Posterior vena cava (tissue), 2 donors: ENCODE measurements around the gene CERT1. TPM values are rescaled to one million over a fixed set of nuclear protein-coding genes. Genes with fewer than 3 reads are reported as not detected.
"Not testable (repeated sequence)": the region's sequence is repeated elsewhere in the genome, so short reads cannot be mapped to it uniquely, and the experiment has no call there.

Experiments used
- DNase-seq: peaks from one replicate; pipeline ENCODE4 v3.0.0-alpha.2; 2020; ENCODE audit warnings: low spot score
- intact Hi-C, 2 donors: fragments of 100-400 bp; cut with DNase I; formaldehyde crosslinking; loops; one replicate each; pipeline versions ENCODE4 v1.14.1 to v1.14.2; 2022 to 2023
- total RNA-seq, 2 donors: library from RNA; stranded (reverse); fragmentation: NEBNext Ultra II Directional; extraction: Animal tissue kit (Norgen Biotek cat#: 25700); gene quantifications; one replicate each; pipeline ENCODE4 v1.2.1, GENCODE V29; 2021
- donor health status: DM: yes; HTN: yes; CAD: no.
- donor health status: DM: yes; HTN: yes; CAD: no.

CERT1 gene
- total RNA-seq, 2 donors from 2014 or later, result 31.0 to 38.6 TPM

GRCh38 chr5:75525344-75525743 lies 13.9 kb upstream of the CERT1 start:
- no peak for DNase-seq
- intact Hi-C loops, result no loop called here

GRCh38 chr5:75524591-75524990 lies 13.2 kb upstream of the CERT1 start:
- intact Hi-C loops, result no loop called here
- DNase-seq, result no peak

GRCh38 chr5:75524071-75524470 lies 12.6 kb upstream of the CERT1 start:
- no peak for DNase-seq
- intact Hi-C loops, result no loop called here

DNA sequence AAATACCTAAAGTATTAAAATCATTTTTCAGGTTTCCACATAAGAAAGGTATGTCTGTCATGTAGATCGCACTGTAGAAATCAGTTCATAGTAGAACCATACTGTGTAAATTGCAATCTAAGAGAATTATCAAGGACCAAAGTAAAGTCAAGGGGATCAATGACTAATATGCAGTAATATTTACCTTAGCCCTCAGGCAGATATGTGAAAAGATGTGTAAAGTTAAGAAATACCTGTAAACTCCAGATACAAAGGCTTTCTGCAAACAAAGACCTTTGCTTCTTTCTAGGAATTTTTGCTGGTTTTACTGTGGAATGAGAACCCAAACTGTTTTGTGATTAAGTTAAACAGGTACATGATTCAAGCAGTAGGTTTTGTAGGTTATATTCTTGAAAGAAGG lies 11.8 kb upstream of the CERT1 start:
- intact Hi-C loops, result no loop called here
- no peak for DNase-seq

GRCh38 chr5:75522542-75522941 lies 11.1 kb upstream of the CERT1 start:
- no peak for DNase-seq
- intact Hi-C loops, result no loop called here

GRCh38 chr5:75522025-75522424 lies 10.6 kb upstream of the CERT1 start:
- DNase-seq, result no peak
- intact Hi-C loops, result no loop called here

- no peak for DNase-seq
- intact Hi-C loops, result no loop called here
Measured at GRCh38 chr5:75521195-75521594, 9.8 kb upstream of the CERT1 start.

- no peak for DNase-seq
- intact Hi-C loops, result no loop called here
Measured at GRCh38 chr5:75519761-75520160, 8.3 kb upstream of the CERT1 start.

DNA sequence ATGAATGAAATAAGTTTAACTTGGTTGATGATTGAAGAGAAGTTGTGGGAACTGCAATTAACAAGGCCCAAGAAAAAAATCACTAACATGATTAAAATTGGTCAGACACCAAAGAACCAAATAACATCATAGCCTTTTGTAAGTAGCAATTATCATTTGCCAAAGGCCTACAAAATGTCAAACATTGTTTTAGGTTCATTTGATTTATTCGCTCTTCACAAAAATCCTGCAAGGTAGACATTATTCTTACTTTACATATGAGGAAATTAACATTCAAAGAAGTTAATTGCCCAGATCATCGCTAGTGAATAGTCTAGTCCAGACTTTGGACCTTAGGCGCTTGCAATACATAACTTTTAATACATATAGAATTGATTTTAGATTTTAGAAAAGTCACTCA lies 2.9 kb upstream of the CERT1 start:
- intact Hi-C loops, result no loop called here
- no peak for DNase-seq

GRCh38 chr5:75513841-75514240 lies 2.4 kb upstream of the CERT1 start:
- intact Hi-C loops, result no loop called here
- no peak for DNase-seq

DNA sequence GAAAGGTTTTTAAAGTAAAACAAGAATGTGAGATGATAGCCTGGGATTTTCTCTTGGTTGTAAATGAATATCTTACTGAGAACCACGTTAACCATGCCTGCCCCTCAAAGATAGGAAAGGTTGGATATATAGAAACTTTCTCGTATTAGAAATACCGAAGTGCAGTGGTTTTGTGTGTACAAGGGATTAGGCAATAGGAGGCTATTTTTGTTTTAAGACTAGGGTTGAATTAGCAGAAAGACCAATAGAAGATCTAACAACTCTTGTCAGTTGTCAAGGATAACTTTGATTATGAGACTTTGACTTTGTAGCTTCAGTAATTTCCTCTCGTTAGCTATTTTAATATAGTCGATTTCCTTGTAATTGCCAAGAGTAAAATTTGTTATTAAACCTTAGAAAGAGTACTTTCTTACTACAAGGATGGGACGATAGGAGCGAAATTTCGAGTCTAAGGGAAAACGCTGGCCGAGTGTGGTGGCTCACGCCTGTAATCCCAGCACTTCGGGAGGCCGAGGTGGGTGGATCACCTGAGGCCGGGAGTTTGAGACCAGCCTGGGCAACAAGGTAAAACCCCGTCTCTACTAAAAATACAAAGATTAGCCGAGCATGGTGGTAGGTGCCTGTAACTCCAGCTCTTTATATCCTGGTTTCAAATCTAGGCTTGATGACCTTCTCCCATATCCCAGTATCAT lies 1.1 kb upstream of the CERT1 start:
- no peak for DNase-seq
- intact Hi-C loops, result no loop called here

DNA sequence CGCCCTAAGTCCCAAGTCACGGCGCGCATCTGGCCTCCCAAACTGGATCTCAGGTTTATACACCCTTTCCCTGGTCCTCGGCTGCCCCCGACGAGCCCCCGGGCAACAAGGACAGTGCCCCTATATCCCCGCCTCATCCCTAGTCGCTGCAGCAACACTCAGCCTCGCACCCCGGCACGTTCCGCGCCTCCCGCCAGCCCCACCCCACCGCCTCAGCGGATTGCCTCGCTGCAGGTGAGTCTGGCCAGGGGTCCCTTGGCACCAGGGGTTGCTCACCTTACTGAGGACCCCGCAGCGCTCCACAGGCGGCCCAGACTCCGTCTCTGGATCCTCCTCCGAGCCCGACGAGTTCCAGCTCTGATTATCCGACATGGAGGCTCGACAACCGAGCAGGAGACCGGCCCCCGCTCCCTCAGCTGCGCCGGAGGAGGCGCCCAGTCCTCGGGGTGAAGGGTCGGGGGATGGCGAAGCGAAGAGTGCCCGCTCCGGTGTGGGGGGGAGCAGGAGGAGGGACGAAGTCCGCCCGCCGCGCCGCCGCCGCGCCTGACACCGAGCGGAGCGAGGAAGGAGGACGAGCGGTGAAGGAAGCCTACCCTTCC lies 494 bp downstream of the CERT1 start:
- intact Hi-C loops, result no loop called here
- DNase-seq, result peak; percentile 86

DNA sequence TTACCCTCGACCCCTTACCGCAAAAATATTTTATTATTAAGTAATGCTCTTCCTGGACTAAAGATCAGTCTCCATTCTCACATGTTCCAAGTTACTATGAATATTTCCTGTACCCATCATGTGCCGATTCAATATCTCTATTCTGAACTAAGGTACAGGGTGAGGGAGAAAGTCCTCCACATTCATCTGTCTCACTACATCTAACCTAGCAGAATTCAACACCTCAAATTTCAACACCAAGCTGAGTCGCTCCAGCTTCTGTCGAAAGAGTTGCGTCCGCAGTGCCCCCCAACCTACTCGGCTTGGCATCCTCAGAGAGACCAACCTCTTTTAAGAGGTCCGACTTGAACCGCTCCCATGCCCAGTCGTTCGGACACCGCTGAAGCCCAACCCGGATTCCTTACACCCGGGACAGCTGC lies 1.0 kb downstream of the CERT1 start:
- intact Hi-C loops, result no loop called here
- DNase-seq, result peak; percentile 86

DNA sequence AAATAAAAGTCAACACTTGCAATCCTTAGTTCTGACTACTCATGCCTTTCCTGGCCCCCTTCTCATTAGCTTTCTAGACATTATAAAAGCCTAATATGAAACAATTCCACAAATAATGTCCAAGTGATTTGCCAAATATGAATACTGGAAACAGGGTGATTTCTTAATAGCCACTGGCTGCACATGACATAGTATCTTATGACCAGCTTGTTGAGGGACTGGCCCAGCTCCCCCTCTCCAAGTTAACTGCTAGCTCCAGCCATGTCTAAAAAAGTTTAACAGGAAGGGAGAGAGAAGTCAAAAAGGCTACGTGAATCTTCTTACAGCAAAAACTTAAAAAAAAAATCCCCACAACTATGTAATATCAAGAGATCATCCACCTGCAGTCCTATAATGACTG lies 1.5 kb downstream of the CERT1 start:
- no peak for DNase-seq
- intact Hi-C loops, result no loop called here

- intact Hi-C loops, result no loop called here
Measured at GRCh38 chr5:75509546-75509945, 1.9 kb downstream of the CERT1 start.

DNA sequence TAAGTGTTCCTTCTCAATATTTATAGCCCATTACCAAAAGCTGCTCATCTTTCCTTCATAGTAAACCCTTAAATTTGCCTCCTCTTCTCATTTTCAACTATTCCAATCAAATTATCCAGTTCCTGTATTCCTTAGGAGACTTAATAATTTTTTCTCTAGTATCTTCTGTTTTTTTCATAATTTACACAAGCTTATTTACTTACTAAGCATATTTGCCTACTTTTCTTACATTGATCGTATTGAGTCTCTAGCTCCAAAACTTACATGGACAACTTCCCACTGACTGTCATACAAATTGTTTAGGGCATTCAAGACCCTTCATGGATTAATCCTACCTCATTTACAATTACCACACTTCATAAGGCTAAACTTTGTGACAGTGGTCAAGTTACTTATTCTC lies 3.6 kb downstream of the CERT1 start:
- intact Hi-C loops, result no loop called here
- no peak for DNase-seq

More at GRCh38 chr5:75509546-75509945, 1.9 kb downstream of the CERT1 start:
- DNase-seq, result no peak

- intact Hi-C loops, result not testable (repeated sequence)
Measured at GRCh38 chr5:75505112-75505511, 6.3 kb downstream of the CERT1 start.

GRCh38 chr5:75498875-75499274 lies 12.6 kb downstream of the CERT1 start:
- DNase-seq, intact Hi-C loops: not testable (repeated sequence)

More at GRCh38 chr5:75505112-75505511, 6.3 kb downstream of the CERT1 start:
- DNase-seq, result not testable (repeated sequence)

DNA sequence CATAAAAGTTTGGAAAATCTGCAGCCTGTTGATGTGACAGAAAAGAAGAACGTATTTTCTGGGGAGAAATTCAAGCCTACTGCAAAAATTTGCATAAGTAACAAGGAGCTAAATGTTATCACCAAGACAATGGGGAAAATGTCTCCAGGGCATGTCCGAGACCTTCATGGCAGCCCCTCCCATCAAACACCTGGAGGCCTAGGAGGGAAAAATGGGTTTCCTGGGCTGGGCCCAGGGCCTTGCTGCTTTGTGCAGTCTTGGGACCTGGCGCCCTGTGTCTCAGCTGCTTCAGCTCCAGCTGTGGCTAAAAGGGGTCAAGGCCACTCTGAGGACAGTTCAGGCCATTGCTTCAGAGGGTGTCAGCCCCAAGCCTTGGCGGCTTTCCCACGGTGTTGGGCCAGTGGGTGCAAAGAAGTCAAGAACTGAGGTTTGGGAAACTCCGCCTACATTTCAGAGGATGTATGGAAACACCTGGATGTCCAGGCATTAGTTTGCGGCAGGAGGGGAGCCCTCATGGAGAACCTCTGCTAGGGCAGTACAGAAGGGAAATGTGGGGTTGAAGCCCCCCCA lies 13.1 kb downstream of the CERT1 start:
- intact Hi-C loops, result no loop called here
- no peak for DNase-seq

GRCh38 chr5:75496026-75496425 lies 15.4 kb downstream of the CERT1 start:
- intact Hi-C loops, result no loop called here
- no peak for DNase-seq

- no peak for DNase-seq
- intact Hi-C loops, result no loop called here
Measured at GRCh38 chr5:75491621-75492020, 19.8 kb downstream of the CERT1 start.
